HG03571 (cell line): ENCODE measurements around the gene ZDHHC14.

Experiments used
- ATAC-seq: cut with Tn5 transposase; IDR thresholded peaks from one replicate; pipeline ENCODE4 v1.9.1; 2021; ENCODE audit not compliant: unreplicated experiment

Gene ZDHHC14

GRCh38 chr6:157530126-157530525 lies 149.1 kb downstream of the ZDHHC14 start:
- ATAC-seq: no peak

DNA sequence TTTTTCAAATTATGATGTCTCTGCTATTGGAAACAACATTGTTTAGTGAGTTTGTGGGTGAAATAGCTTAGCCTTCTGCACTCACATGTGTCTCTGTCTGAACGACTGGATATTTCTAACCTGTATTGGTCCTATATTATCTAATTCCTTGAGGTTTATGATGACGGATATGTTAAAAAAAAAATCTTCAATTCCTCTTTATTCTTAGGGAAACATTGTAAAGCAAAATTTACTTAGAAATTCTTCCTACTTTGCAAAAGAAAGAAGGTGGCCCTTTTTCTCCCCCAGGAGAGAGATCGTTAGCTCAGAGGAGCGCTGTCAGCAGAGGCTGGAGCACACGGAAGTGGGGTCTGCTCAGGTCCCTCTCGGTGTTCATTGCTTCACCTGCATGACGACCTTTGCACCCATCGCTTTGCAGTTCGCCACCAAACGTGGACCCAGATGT lies 149.8 kb downstream of the ZDHHC14 start:
- no peak for ATAC-seq

DNA sequence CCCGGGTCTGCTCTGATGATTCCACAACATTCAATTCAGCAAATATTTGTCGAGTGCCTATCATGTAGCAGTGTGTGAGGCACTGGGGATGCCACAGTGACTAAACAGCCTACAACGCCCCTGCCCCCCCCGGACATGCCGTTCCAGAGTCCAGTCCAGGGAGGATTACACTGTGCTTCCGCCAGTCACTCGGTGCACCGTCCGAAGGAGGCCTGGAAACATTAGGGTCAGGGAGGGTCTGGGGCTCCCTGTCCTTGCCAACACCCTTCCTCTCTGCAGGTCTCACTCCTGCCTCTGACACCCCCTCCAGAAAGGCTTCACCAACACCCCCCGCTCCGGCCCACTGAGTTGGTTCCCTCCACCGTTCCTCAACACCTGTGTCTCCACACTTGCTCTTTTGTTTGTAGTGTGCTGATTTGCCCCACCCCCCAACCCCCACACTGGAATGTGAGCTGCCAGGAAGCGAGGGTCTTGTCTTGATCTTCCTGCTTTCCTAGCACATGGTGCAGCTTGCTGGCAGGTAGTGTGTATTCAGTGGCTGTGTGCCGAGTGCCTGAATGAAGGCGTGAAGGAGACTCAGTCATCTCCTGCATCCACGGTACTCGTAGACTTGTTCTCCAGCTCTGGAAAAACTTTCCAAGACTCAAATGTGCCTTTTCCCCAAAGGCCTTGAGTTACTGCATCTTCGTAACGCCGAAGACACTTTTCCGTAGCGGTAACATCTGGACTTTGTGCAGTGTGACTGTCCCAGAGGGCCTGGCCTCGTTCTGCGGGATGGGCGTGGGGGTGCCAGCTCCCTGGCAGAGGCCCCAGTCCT lies 150.4 kb downstream of the ZDHHC14 start:
- no peak for ATAC-seq

GRCh38 chr6:157531986-157532365 lies 151.0 kb downstream of the ZDHHC14 start:
- no peak for ATAC-seq

DNA sequence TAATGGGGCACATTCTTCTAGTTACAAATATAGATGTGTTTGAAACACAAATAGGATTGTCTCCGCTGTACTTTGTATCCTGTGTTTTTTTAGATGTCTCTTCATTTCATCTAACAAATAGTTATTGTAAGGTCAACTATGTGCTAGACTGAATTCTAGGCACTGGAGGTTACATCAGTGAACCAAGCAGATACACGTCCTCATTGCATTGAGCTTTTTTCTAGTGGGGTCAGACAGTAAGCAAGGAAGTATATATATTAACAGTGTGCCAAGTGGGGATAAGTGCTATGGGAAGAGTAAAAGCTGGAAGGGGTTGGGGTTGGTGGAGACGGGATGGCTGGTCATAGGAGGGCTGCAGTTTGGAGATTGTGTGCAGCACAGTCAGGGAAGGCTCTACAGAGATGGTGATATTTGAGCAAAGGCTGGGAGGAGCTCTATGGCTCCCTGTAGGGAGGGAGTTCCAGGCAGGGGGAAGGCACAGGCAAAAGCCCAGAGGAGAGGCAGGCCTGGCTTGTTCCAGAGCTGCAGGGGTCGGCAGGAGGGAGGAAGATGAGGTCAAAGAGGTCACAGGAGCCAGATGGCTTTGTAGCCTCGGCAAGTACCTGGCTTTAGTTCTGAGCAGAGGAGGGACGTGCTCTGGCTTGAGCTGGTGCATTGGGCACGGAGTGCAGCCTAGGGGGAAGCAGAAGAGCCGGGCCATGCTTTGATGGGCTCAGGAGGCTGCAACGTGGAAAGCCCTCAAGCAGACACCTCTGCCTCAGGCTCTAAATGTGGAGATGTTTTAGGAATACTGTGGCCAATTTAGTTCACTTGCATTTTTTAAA lies 152.3 kb downstream of the ZDHHC14 start:
- no peak for ATAC-seq

DNA sequence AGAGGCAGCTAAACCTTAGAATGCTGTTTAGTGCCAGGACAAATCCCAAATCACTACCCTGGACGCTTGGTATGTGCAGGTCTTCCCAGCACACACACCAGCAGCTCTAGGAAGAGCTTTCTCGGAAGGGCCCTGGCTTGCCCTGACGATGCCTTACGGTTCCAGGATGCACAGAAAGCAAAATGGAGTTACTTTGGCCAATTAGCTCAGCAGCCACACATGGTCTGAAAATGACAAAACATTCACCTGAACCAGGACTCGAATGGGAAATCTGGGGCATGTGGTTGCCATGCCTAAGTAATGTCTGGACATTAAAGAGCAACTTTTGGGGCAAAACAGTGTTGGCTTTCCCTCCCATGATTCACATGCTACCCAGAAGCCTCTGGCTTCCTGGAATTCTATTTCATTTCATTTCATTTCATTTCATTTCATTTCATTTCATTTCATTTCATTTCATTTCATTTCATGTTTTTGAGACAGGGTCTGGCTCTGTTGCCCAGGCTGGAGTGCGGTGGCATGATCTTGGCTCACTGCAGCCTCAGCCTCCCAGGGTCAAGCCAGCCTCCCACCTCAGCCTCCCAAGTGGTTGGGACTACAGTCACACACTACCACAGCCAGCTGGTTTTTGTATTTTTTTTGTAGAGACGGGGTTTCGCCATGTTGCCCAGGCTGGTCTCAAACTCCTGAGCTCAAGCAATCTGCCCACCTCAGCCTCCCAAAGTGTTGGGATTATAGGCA lies 153.3 kb downstream of the ZDHHC14 start:
- ATAC-seq: no peak

DNA sequence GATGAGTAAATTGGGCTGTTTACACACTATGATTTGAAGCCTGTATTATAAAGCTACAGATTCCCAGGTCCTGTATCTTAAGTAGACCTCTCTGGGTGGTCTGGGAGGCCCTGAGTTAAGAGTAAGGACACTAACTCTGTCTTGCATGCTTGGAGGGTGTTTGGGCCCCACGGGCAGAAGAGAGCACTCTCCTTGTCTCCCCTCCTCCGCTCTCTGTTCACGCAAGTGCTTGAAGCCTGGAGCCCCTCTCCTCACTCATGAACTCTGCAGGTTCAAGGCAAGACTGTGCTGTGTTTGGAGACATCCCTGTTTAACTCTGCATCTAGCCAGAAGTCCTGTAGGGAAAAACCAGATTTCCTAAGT lies 154.0 kb downstream of the ZDHHC14 start:
- no peak for ATAC-seq

DNA sequence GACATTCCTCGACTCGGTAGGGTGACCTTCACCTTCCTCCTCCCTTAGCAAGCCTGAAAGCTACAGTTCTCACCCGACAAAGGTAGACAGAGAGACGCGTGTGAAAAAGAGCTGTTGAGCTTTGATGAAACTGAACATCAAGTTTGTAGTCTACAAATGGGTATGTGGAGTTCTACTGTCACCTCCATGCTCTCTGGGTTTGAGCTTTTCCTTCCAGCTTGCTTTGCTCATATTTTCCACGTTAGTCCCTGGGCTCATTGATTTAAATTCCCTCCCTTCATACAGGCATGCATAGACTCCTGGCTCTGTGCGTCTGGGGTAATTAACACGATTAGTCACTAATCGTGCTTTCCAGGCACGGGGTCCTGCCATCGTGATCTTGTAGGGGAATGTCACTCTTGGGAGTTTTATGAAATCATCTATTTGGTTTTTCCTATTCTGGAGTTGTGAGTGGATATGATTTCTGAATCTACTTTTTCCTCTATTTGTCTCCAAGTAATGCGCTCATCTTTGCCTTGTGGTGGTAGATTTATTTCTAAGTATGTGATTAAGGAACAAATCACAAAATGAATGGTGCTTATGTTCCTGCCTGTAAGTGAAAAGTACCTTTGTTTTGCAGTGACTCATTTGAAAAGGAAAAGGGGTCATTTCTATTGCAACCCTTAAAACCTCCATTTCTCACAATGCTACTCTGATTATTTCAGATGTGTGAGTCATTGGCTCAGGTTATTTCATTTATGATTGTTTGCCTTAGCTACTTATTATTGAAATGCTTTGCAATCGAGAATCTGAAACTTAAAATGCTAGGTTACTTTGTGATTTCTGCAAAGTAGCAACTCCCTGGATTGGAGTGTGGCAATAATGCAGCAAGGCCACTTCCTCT lies 154.6 kb downstream of the ZDHHC14 start:
- ATAC-seq: peak; percentile 83

DNA sequence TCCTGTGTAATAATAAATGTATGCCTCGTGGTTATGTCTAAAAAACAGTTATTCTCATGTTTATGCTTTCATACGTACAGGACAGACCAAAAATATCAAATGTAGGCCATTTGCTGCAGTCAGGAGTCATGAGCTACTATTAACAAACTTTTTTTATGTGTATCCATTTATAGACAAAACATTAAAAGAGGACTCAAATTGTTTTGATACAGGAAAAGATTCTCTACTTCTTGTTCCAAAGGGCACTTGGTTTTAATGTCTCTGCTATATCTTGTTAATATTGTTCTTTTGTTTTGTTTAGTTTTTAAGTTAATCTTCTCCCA lies 155.2 kb downstream of the ZDHHC14 start:
- no peak for ATAC-seq

- ATAC-seq: no peak
These were observed 156.6 kb downstream of the ZDHHC14 start for GRCh38 chr6:157537556-157537955.

DNA sequence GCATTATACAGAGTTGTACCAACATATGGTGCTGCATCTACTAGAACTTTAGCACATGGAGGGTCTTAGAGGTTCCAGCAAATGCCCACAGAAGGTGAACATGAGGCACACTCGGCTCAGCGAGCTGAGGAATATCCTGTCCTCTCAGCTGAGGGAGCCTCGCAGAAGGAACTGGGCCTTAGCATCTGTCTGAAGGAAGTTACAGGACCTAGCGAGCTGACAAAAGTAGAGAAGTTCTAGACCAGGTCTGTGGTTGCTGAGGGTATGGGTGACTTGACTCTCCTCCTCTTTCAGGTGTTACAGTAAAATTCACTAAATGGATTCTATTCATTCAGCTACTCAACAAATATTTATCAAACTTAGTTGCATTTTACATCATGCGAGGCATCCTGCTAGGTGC lies 157.2 kb downstream of the ZDHHC14 start:
- ATAC-seq: peak; percentile 37

GRCh38 chr6:157538698-157539097 lies 157.7 kb downstream of the ZDHHC14 start:
- ATAC-seq: no peak

- ATAC-seq: no peak
These were observed 158.4 kb downstream of the ZDHHC14 start for GRCh38 chr6:157539421-157539822.

- no peak for ATAC-seq
These were observed 159.1 kb downstream of the ZDHHC14 start for GRCh38 chr6:157539900-157540752.

DNA sequence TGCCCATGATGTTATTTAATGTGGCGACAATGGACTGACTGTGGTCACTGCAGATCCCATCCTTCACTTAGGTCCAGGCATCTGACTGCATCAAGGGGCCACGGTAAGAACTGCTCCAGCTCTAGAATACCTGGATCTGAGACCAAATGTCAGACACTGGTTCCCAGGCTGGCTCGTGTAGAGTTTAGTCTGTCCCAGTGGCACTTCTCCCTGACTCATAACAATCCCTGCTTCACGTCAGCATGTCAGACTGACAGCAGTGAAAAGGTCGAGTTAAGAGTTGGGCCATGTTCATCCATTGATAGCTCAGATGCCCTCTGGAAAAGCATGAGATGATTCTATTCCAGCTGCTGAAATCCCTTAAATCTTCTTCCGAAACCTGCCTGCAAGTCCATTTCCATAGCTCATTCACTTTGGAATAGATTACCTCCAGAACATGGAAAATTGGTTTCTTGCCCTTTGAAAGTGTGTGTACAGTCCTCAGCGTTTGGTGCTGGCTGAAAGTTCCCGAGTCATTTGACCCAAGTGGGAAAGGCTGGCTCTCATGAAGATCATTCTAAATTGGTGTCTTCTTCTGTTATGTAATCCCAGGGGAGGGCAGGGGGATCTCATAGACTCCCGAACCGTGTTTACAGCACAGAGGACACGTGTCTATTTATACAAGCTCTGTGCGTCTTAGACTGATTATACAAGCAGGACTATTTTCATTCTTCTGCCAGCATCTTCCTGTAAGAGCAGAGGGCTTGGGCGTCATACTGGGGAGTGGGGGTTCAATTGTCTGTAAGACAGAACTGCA lies 160.8 kb downstream of the ZDHHC14 start:
- ATAC-seq: no peak

DNA sequence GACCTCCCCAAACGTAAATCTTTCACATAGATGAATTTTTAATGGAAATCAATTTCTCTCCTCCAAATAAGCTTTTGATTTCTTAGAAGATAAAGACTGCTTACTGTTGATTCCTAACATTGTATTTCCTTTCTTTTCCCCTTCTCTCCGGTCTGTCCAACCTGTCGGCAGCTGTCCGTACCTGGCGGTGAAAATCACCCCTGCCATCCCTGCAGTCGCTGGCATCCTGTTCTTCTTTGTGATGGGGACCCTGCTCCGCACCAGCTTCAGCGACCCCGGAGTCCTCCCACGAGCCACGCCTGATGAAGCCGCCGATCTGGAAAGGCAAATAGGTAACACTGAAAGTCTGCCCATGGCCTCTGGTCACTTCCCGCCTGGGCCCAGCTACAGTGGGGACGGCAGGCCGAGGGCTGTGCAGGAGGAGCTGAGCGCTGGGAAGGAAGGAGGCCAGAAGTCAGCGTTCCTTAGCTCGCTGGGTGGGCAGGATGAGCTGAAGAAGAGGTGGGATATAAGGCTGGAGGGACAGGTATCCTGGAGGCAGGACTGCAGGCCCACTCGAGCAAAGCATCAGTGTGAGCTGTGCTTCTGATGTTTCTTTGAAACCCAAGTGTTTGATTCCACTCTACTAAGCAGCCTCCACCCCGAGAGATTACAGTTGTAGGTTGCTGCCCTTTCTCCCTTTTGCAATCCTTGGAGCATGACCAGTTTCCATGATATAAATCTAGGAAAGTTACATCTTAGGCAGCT lies 161.6 kb downstream of the ZDHHC14 start:
- no peak for ATAC-seq

GRCh38 chr6:157546321-157546720 lies 165.3 kb downstream of the ZDHHC14 start:
- ATAC-seq: no peak

DNA sequence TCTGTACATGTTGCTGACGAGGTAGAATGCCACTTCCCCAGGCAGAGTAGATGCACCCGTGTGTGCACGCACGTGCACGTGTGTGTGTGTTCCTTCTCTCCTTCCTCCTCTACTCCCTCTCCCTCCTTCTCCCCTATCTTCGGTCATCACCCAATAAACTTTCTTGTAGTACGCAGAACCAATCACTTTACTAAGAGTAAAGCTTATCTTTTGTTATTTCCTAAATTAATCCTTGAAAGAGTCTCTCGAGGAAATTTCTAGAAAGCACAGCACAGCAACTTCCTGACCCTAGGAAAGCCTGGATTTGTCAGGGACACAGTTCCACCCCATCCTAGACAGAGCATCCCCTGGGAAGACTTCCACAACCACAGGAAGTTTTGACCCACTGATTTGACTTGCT lies 166.1 kb downstream of the ZDHHC14 start:
- no peak for ATAC-seq
